ENCODE measurements around the gene EHBP1L1. TPM values are rescaled to one million over a fixed set of nuclear protein-coding genes. Genes with fewer than 3 reads are reported as not detected.

Gene EHBP1L1
- total and polyA plus RNA-seq, 2 of the 13 experiments (the other 11 are each of a cell fraction or from before 2014, with no cell fraction given): 8.3 to 10.6 TPM

DNA sequence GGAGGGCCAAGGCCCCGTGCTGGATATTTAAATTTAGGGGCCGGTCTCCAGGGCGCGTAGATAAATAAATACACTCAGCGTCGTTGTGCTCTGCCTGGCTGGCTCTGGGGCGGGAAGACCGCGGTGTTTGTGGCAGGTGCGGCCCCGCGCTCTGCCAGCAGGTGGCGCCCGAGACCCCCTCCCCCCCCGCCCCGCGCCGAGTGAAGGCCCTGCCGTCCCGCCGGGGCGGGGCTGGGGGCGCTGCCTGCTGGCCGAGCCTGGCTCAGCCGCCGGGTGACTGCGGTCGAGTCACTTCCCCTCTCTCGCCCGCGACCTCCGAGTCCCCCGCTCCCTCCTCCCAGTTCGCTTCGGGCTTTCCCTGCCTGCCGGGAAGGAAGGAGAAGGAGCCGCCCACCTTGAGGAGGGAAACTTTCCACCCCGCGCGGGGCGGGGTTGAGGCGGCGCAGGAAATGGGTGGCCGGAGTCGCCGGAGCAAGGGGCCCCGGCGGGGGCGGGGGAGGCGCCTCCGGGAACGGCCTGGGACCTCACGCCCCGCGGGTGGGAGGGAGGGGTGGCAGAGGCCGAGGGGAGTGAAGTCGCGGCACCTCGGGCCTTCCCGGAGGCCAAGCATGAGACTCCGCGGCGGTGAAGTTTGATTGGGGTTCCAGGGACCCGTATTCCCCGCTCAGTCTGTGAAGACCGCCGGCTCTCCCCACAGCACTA is 1.6 kb upstream of the EHBP1L1 start (continued):
- TF ChIP-seq, protein P1, sequence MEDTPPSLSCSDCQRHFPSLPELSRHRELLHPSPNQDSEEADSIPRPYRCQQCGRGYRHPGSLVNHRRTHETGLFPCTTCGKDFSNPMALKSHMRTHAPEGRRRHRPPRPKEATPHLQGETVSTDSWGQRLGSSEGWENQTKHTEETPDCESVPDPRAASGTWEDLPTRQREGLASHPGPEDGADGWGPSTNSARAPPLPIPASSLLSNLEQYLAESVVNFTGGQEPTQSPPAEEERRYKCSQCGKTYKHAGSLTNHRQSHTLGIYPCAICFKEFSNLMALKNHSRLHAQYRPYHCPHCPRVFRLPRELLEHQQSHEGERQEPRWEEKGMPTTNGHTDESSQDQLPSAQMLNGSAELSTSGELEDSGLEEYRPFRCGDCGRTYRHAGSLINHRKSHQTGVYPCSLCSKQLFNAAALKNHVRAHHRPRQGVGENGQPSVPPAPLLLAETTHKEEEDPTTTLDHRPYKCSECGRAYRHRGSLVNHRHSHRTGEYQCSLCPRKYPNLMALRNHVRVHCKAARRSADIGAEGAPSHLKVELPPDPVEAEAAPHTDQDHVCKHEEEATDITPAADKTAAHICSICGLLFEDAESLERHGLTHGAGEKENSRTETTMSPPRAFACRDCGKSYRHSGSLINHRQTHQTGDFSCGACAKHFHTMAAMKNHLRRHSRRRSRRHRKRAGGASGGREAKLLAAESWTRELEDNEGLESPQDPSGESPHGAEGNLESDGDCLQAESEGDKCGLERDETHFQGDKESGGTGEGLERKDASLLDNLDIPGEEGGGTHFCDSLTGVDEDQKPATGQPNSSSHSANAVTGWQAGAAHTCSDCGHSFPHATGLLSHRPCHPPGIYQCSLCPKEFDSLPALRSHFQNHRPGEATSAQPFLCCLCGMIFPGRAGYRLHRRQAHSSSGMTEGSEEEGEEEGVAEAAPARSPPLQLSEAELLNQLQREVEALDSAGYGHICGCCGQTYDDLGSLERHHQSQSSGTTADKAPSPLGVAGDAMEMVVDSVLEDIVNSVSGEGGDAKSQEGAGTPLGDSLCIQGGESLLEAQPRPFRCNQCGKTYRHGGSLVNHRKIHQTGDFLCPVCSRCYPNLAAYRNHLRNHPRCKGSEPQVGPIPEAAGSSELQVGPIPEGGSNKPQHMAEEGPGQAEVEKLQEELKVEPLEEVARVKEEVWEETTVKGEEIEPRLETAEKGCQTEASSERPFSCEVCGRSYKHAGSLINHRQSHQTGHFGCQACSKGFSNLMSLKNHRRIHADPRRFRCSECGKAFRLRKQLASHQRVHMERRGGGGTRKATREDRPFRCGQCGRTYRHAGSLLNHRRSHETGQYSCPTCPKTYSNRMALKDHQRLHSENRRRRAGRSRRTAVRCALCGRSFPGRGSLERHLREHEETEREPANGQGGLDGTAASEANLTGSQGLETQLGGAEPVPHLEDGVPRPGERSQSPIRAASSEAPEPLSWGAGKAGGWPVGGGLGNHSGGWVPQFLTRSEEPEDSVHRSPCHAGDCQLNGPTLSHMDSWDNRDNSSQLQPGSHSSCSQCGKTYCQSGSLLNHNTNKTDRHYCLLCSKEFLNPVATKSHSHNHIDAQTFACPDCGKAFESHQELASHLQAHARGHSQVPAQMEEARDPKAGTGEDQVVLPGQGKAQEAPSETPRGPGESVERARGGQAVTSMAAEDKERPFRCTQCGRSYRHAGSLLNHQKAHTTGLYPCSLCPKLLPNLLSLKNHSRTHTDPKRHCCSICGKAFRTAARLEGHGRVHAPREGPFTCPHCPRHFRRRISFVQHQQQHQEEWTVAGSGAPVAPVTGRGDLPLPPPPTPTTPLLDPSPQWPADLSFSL (CRISPR knock-in tag; IDR thresholded peaks at IDR 0.05): no peak
- TF ChIP-seq HBP1 (CRISPR knock-in tag; IDR thresholded peaks at IDR 0.05; ENCODE audit: low read depth) (no peak), GRHL1 (CRISPR knock-in tag; conservative IDR thresholded peaks at IDR 0.05) (no peak), CBX1 (IDR thresholded peaks at IDR 0.05; ENCODE audit: low read depth) (no peak), ARNT2 (CRISPR knock-in tag; IDR thresholded peaks at IDR 0.05; ENCODE audit: low read depth) (0 out of 2 replicates have a peak, but pooled peaks have one; percentile 49), FOXM1 (CRISPR knock-in tag; IDR thresholded peaks at IDR 0.05) (no peak), ZSCAN12 (CRISPR knock-in tag; IDR thresholded peaks at IDR 0.05) (no peak), ZMYM2 (CRISPR knock-in tag; IDR thresholded peaks at IDR 0.05) (no peak), BHLHE40 (IDR thresholded peaks at IDR 0.05; ENCODE audit: low read length) (no peak), ZNF839 (CRISPR knock-in tag; IDR thresholded peaks at IDR 0.05; ENCODE audit: borderline replicate concordance) (no peak), RORA (CRISPR knock-in tag; IDR thresholded peaks at IDR 0.05) (no peak), ZNF180 (CRISPR knock-in tag; IDR thresholded peaks at IDR 0.05; ENCODE audit: borderline replicate concordance, low read depth) (no peak)
- TF ChIP-seq, protein P2, sequence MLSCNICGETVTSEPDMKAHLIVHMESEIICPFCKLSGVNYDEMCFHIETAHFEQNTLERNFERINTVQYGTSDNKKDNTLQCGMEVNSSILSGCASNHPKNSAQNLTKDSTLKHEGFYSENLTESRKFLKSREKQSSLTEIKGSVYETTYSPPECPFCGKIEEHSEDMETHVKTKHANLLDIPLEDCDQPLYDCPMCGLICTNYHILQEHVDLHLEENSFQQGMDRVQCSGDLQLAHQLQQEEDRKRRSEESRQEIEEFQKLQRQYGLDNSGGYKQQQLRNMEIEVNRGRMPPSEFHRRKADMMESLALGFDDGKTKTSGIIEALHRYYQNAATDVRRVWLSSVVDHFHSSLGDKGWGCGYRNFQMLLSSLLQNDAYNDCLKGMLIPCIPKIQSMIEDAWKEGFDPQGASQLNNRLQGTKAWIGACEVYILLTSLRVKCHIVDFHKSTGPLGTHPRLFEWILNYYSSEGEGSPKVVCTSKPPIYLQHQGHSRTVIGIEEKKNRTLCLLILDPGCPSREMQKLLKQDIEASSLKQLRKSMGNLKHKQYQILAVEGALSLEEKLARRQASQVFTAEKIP (CRISPR knock-in tag; IDR thresholded peaks at IDR 0.05; ENCODE audit: borderline replicate concordance): no peak
- TF ChIP-seq, protein P3, sequence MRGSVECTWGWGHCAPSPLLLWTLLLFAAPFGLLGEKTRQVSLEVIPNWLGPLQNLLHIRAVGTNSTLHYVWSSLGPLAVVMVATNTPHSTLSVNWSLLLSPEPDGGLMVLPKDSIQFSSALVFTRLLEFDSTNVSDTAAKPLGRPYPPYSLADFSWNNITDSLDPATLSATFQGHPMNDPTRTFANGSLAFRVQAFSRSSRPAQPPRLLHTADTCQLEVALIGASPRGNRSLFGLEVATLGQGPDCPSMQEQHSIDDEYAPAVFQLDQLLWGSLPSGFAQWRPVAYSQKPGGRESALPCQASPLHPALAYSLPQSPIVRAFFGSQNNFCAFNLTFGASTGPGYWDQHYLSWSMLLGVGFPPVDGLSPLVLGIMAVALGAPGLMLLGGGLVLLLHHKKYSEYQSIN (CRISPR knock-in tag; IDR thresholded peaks at IDR 0.05; ENCODE audit: borderline replicate concordance): no peak
- TF ChIP-seq, protein P4, sequence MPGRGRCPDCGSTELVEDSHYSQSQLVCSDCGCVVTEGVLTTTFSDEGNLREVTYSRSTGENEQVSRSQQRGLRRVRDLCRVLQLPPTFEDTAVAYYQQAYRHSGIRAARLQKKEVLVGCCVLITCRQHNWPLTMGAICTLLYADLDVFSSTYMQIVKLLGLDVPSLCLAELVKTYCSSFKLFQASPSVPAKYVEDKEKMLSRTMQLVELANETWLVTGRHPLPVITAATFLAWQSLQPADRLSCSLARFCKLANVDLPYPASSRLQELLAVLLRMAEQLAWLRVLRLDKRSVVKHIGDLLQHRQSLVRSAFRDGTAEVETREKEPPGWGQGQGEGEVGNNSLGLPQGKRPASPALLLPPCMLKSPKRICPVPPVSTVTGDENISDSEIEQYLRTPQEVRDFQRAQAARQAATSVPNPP (CRISPR knock-in tag; IDR thresholded peaks at IDR 0.05): no peak

Data from HepG2 (cell line).